HEK293 (cell line): ENCODE results near the gene UGGT1.

ENCODE experiments used
- GLIS1 ChIP-seq: fragments of 450-650 bp; formaldehyde crosslinking; IDR thresholded peaks from 2 replicates; pipeline ENCODE4 v1.5.1; 2016; ENCODE audit warnings: missing biosample characterization, missing genetic modification characterization
- PRDM1 ChIP-seq: fragments of 450-650 bp; formaldehyde crosslinking; IDR thresholded peaks from 2 replicates; pipeline ENCODE4; 2016; ENCODE audit warnings: missing biosample characterization, missing genetic modification characterization
- REPIN1 ChIP-seq: fragments of 450-650 bp; formaldehyde crosslinking; IDR thresholded peaks from 2 replicates; pipeline ENCODE4 v1.5.1; 2017; ENCODE audit warnings: missing biosample characterization, missing genetic modification characterization, low read depth
- ZBTB1 ChIP-seq: fragments of 450-650 bp; formaldehyde crosslinking; IDR thresholded peaks from 2 replicates; pipeline ENCODE4 v1.5.1; 2016; ENCODE audit warnings: missing biosample characterization, missing genetic modification characterization
- ZNF274 ChIP-seq, 2 experiments: fragments of 200-500 bp in 1 of 2; fragments of 450-650 bp in 1 of 2; sonication (Bioruptor generic) in 1 of 2; formaldehyde crosslinking in 1 of 2; IDR thresholded peaks; 2 replicates each; pipeline versions ENCODE4 v1.5.1 to v1.6.1; 2014 to 2016; ENCODE audit warnings: borderline replicate concordance in 1 of 2, inconsistent platforms in 1 of 2, low read length in 1 of 2, missing biosample characterization in 1 of 2, missing genetic modification characterization in 1 of 2
- ZNF596 ChIP-seq: fragments of 450-650 bp; IDR thresholded peaks from 2 replicates; pipeline ENCODE4 v1.5.0; 2018; ENCODE audit warnings: missing biosample characterization, mild to moderate bottlenecking, missing genetic modification characterization, moderate library complexity
- ZNF621 ChIP-seq: fragments of 450-650 bp; formaldehyde crosslinking; IDR thresholded peaks from 2 replicates; pipeline ENCODE4 v1.5.1; 2017; ENCODE audit warnings: missing biosample characterization, missing genetic modification characterization
- TF ChIP-seq, protein P1 (sequence below): fragments of 450-650 bp; formaldehyde crosslinking; IDR thresholded peaks from 2 replicates; pipeline ENCODE4 v1.5.1; 2016; ENCODE audit warnings: missing biosample characterization, missing genetic modification characterization
- TF ChIP-seq, protein P2 (sequence below): fragments of 450-650 bp; formaldehyde crosslinking; IDR thresholded peaks from 2 replicates; pipeline ENCODE4 v1.5.1; 2016; ENCODE audit warnings: missing biosample characterization, missing genetic modification characterization
- TF ChIP-seq, protein P3 (sequence below): fragments of 450-650 bp; formaldehyde crosslinking; IDR thresholded peaks from 2 replicates; pipeline ENCODE4 v1.5.1; 2016; ENCODE audit warnings: missing biosample characterization, missing genetic modification characterization, borderline replicate concordance
- TF ChIP-seq, protein P4 (sequence below): sonication (generic); formaldehyde crosslinking; IDR thresholded peaks from 2 replicates; pipeline ENCODE4 v1.8.1; 2022; ENCODE audit warnings: mild to moderate bottlenecking, moderate library complexity, missing genetic modification reagents
- TF ChIP-seq, protein P5 (sequence below): fragments of 450-650 bp; formaldehyde crosslinking; IDR thresholded peaks from 2 replicates; pipeline ENCODE4 v1.5.1; 2016; ENCODE audit warnings: missing biosample characterization, missing genetic modification characterization, low read depth

DNA sequence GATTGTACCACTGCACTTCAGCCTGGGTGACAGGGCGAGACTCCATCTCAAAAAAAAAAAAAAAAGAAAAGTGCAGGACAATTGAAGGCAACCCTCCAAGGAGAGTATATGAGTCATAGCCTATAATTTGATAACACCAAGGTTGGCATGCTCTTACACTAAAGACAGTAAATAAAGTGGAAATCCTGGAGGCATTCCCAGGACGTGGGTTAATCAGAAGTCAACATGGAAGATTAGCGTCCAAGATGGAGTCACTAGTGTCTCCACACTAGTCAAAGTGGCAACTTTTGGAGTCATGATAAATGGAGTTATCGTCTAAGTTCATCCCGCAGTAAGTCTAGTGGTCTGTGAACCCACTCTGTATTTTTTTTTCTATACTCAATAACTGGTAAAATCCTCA lies 21.2 kb upstream of the UGGT1 start:
- TF ChIP-seq, protein P1, sequence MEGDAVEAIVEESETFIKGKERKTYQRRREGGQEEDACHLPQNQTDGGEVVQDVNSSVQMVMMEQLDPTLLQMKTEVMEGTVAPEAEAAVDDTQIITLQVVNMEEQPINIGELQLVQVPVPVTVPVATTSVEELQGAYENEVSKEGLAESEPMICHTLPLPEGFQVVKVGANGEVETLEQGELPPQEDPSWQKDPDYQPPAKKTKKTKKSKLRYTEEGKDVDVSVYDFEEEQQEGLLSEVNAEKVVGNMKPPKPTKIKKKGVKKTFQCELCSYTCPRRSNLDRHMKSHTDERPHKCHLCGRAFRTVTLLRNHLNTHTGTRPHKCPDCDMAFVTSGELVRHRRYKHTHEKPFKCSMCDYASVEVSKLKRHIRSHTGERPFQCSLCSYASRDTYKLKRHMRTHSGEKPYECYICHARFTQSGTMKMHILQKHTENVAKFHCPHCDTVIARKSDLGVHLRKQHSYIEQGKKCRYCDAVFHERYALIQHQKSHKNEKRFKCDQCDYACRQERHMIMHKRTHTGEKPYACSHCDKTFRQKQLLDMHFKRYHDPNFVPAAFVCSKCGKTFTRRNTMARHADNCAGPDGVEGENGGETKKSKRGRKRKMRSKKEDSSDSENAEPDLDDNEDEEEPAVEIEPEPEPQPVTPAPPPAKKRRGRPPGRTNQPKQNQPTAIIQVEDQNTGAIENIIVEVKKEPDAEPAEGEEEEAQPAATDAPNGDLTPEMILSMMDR (tag by site-specific recombination) = no peak
- TF ChIP-seq, protein P2, sequence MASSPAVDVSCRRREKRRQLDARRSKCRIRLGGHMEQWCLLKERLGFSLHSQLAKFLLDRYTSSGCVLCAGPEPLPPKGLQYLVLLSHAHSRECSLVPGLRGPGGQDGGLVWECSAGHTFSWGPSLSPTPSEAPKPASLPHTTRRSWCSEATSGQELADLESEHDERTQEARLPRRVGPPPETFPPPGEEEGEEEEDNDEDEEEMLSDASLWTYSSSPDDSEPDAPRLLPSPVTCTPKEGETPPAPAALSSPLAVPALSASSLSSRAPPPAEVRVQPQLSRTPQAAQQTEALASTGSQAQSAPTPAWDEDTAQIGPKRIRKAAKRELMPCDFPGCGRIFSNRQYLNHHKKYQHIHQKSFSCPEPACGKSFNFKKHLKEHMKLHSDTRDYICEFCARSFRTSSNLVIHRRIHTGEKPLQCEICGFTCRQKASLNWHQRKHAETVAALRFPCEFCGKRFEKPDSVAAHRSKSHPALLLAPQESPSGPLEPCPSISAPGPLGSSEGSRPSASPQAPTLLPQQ (tag by site-specific recombination) = no peak
- TF ChIP-seq ZNF596 (tag by site-specific recombination) (no peak), REPIN1 (no peak), ZBTB1 (no peak), PRDM1 (tag by site-specific recombination) (no peak), ZNF621 (tag by site-specific recombination) (no peak), ZNF274 (IDR thresholded peaks at IDR 0.05; ENCODE audit: low read length) (no peak), ZNF274 (tag by site-specific recombination; IDR thresholded peaks at IDR 0.05; ENCODE audit: borderline replicate concordance) (no peak), GLIS1 (tag by site-specific recombination) (no peak)
- TF ChIP-seq, protein P3, sequence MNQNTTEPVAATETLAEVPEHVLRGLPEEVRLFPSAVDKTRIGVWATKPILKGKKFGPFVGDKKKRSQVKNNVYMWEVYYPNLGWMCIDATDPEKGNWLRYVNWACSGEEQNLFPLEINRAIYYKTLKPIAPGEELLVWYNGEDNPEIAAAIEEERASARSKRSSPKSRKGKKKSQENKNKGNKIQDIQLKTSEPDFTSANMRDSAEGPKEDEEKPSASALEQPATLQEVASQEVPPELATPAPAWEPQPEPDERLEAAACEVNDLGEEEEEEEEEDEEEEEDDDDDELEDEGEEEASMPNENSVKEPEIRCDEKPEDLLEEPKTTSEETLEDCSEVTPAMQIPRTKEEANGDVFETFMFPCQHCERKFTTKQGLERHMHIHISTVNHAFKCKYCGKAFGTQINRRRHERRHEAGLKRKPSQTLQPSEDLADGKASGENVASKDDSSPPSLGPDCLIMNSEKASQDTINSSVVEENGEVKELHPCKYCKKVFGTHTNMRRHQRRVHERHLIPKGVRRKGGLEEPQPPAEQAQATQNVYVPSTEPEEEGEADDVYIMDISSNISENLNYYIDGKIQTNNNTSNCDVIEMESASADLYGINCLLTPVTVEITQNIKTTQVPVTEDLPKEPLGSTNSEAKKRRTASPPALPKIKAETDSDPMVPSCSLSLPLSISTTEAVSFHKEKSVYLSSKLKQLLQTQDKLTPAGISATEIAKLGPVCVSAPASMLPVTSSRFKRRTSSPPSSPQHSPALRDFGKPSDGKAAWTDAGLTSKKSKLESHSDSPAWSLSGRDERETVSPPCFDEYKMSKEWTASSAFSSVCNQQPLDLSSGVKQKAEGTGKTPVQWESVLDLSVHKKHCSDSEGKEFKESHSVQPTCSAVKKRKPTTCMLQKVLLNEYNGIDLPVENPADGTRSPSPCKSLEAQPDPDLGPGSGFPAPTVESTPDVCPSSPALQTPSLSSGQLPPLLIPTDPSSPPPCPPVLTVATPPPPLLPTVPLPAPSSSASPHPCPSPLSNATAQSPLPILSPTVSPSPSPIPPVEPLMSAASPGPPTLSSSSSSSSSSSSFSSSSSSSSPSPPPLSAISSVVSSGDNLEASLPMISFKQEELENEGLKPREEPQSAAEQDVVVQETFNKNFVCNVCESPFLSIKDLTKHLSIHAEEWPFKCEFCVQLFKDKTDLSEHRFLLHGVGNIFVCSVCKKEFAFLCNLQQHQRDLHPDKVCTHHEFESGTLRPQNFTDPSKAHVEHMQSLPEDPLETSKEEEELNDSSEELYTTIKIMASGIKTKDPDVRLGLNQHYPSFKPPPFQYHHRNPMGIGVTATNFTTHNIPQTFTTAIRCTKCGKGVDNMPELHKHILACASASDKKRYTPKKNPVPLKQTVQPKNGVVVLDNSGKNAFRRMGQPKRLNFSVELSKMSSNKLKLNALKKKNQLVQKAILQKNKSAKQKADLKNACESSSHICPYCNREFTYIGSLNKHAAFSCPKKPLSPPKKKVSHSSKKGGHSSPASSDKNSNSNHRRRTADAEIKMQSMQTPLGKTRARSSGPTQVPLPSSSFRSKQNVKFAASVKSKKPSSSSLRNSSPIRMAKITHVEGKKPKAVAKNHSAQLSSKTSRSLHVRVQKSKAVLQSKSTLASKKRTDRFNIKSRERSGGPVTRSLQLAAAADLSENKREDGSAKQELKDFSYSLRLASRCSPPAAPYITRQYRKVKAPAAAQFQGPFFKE (tag by site-specific recombination) = no peak
- TF ChIP-seq, protein P4, sequence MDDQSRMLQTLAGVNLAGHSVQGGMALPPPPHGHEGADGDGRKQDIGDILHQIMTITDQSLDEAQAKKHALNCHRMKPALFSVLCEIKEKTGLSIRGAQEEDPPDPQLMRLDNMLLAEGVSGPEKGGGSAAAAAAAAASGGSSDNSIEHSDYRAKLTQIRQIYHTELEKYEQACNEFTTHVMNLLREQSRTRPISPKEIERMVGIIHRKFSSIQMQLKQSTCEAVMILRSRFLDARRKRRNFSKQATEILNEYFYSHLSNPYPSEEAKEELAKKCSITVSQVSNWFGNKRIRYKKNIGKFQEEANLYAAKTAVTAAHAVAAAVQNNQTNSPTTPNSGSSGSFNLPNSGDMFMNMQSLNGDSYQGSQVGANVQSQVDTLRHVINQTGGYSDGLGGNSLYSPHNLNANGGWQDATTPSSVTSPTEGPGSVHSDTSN (CRISPR knock-in tag) = no peak
- TF ChIP-seq, protein P5, sequence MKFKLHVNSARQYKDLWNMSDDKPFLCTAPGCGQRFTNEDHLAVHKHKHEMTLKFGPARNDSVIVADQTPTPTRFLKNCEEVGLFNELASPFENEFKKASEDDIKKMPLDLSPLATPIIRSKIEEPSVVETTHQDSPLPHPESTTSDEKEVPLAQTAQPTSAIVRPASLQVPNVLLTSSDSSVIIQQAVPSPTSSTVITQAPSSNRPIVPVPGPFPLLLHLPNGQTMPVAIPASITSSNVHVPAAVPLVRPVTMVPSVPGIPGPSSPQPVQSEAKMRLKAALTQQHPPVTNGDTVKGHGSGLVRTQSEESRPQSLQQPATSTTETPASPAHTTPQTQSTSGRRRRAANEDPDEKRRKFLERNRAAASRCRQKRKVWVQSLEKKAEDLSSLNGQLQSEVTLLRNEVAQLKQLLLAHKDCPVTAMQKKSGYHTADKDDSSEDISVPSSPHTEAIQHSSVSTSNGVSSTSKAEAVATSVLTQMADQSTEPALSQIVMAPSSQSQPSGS (tag by site-specific recombination) = no peak
